ENCODE results near the gene PACS2. TPM values are rescaled to one million over a fixed set of nuclear protein-coding genes. Genes with fewer than 3 reads are reported as not detected.

PACS2 gene
- total RNA-seq, 2 experiments from 2014 or later = 32.9 to 38.5 TPM

DNA sequence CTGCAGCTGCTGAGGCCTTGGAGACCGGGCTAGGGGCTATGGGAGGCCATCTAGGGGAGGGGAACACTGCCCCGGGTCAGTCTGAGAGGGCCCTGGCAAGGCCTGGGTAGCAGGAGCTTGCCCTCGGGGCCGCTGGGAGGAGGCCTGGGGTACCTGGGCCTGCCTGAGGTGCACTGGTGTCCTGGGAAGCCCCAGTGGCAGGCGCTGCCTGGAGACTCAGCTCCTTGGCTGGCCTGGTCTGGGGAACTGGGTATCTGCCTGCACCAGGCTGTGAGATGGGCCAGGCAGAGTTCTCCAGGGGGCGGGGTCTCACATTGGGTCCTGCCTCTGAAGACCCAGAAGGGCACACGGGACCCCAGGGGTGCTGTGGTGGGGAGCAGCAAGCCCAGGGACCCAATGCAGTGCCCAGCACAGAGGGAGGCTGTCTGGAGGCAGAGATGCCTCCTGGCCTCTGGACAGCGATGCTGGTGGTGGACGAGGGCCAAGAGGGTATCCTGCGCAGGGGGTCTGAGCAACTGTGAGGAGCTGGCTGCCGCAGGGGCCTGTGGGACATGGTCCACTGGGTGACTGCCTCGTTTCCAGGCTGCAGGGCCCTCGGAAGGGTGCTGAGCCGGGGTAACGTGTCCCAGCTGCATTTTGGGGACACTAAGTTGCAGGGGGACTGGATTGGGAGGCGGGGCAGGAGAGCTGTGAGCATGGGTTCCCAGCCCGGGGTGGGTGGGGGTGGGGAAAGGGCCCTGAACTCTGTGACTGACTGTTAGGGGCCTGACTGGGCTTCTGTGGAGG, 97.6 kb downstream of the PACS2 start:
- no peak overlapping the region for H3K4me3 Mint-ChIP-seq
- CTCF ChIA-PET = interaction anchor here (1.0 to 2.0 kb wide), 2 partner anchors 42 to 77 kb away, joined by 3 to 8 read pairs; no protein-coding TSS in a partner anchor

DNA sequence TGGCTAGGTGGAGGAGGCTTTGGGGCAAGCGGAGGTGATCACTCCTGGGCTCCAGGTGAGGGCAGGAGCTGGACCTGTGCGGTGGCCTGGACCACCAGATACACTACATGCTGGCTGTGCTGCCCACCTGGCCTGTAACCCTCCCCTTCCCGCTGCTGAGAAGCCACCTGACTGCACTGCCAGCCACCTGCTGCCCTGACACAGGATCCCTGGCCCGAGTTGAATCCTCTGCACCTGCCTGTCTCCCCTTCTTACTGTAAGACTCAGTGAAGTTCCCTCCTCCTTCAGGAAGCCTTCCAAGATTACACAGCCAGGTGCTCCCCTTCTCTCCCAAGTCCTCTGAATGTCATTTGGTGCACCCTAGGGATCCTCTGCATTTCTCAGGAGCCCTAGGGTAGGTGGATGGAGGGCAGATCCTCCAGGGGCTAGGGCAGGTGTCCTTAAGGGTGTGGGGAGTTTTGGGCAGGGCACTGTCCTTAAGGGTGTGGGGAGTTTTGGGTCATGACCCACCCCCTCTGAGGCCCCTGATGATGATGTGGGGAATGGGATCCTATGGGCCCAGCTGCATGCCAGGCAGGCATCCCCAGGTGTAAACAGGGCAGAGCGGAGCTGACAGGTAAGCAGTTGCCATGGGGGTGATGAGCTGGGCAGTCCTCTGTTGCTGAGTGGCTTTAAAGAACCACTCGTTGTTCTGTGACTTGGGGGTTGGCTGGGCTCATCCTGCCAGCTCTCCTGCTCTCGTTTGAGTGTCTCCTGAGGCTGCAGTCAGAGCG, 98.4 kb downstream of the PACS2 start:
- CTCF ChIA-PET = interaction anchor here (1.4 to 2.0 kb wide), 2 partner anchors 9 to 42 kb away, joined by 7 to 8 read pairs; no protein-coding TSS in a partner anchor
- POLR2A ChIA-PET = interaction anchor here (1.1 kb wide), 1 partner anchor 77 kb away, joined by 3 read pairs; no protein-coding TSS in a partner anchor
- H3K9me3 Mint-ChIP-seq (ENCODE audit: insufficient read depth) = no peaks in the 10 kb centered on the region

More for the DNA sequence above, 97.6 kb downstream of the PACS2 start:
- DNase-seq (no peak), ATAC-seq (no peak)
- H3K36me3 Mint-ChIP-seq (ENCODE audit: low read depth) = no peaks in the 10 kb centered on the region
- H3K9me3 Mint-ChIP-seq (ENCODE audit: insufficient read depth) = no peaks in the 10 kb centered on the region
- H3K4me1 Mint-ChIP-seq (ENCODE audit: low read depth) = peaks cover 17% of the 10 kb centered on the region
- H3K27ac Mint-ChIP-seq = no peak overlapping the region
- H3K27me3 Mint-ChIP-seq (ENCODE audit: low read depth) = peaks cover 34% of the 10 kb centered on the region
- POLR2A ChIA-PET = interaction anchor here (1.1 kb wide), 1 partner anchor 77 kb away, joined by 3 read pairs; no protein-coding TSS in a partner anchor

DNA sequence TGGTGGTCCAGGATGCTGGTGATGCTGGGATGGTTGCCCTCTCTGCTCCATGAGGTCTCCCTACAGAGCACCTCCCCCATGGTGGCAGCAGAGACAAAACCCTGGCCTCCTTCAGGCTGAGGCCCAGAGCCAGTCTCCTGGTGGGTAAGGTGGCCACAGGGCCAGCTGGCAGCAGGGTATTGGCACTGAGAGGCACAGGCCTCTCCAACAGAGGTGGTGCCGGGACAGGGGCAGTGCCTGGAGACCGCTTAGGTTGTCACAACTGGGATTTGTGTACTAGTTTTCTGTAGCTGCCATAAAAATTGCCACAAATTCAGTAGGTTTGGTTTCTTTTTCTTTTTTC, 99.0 kb downstream of the PACS2 start:
- Mint-ChIP-seq H3K36me3 (ENCODE audit: low read depth) (no peaks in the 10 kb centered on the region), H3K27ac (no peak overlapping the region), H3K4me1 (ENCODE audit: low read depth) (peaks cover 17% of the 10 kb centered on the region), H3K27me3 (ENCODE audit: low read depth) (peaks cover 34% of the 10 kb centered on the region), H3K4me3 (no peak overlapping the region), H3K9me3 (ENCODE audit: insufficient read depth) (no peaks in the 10 kb centered on the region)
- ATAC-seq (no peak), DNase-seq (no peak)
- CTCF ChIA-PET = interaction anchor here (1.4 to 2.0 kb wide), 2 partner anchors 10 to 43 kb away, joined by 7 to 8 read pairs; no protein-coding TSS in a partner anchor
- POLR2A ChIA-PET = interaction anchor here (1.1 kb wide), 1 partner anchor 76 kb away, joined by 3 read pairs; no protein-coding TSS in a partner anchor

More for the DNA sequence above, 98.4 kb downstream of the PACS2 start:
- Mint-ChIP-seq H3K36me3 (ENCODE audit: low read depth) (no peaks in the 10 kb centered on the region), H3K4me1 (ENCODE audit: low read depth) (peaks cover 17% of the 10 kb centered on the region), H3K4me3 (no peak overlapping the region), H3K27ac (no peak overlapping the region), H3K27me3 (ENCODE audit: low read depth) (peaks cover 34% of the 10 kb centered on the region)
- no peak for DNase-seq
- ATAC-seq = no peak

DNA sequence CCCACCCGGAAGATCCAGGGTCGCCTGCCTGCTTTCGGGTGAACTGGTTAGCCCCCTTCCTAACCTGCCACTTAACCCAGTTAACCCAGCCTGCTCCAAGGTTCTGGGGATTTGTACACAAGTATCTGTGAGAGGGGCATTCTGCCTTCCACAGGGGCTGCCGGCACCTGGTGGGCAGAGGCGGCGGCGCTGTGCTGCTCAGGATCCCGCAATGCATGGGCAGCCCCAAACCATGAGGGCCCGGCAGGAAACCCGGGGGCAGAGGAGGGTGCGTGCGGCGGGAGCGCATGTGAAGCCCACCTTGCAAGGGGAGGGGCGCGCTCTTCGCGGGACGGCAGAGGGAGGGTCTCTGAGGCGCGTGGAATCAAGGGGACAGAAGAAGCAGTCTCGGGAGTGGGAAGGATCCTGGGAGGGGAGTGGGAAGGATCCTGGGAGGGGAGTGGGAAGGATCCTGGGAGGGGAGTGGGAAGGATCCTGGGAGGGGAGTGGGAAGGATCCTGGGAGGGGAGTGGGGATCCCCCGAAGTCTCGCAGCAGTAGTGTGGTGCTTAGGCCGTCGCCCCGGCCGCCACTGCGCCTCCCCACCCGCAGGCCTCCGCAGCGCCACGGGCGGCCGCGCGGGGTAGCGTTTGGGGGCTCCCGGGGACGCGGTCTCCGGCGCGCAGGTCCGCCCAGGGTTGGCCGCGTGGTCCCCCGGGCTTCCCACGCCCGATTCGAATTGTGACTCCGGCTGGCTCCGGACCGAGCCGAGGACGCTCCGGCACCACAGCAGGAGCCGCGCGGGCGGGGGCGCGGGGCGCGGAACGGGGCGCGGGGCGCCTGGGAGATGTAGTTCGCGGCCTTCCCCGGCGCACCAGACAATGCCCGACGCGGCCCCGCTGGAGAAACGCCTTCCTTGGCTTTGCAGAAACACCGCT, 100.2 kb downstream of the PACS2 start:
- H3K4me3 Mint-ChIP-seq = peak overlapping the region; percentile 58
- DNase-seq (peak; percentile 62), ATAC-seq (peak; percentile 81)
- peaks cover 27% of the 10 kb centered on the region for H3K27me3 Mint-ChIP-seq (ENCODE audit: low read depth)
- H3K9me3 Mint-ChIP-seq (ENCODE audit: insufficient read depth) = no peaks in the 10 kb centered on the region
- peak overlapping the region; percentile 25 for H3K27ac Mint-ChIP-seq
- ChIA-PET POLR2A (no interaction called here), CTCF (interaction anchor here (0.9 to 2.0 kb wide), 6 partner anchors 10 to 75 kb away, joined by 4 to 10 read pairs (median 5); no protein-coding TSS in a partner anchor)
- H3K4me1 Mint-ChIP-seq (ENCODE audit: low read depth) = peaks cover 23% of the 10 kb centered on the region
- H3K36me3 Mint-ChIP-seq (ENCODE audit: low read depth) = no peaks in the 10 kb centered on the region

DNA sequence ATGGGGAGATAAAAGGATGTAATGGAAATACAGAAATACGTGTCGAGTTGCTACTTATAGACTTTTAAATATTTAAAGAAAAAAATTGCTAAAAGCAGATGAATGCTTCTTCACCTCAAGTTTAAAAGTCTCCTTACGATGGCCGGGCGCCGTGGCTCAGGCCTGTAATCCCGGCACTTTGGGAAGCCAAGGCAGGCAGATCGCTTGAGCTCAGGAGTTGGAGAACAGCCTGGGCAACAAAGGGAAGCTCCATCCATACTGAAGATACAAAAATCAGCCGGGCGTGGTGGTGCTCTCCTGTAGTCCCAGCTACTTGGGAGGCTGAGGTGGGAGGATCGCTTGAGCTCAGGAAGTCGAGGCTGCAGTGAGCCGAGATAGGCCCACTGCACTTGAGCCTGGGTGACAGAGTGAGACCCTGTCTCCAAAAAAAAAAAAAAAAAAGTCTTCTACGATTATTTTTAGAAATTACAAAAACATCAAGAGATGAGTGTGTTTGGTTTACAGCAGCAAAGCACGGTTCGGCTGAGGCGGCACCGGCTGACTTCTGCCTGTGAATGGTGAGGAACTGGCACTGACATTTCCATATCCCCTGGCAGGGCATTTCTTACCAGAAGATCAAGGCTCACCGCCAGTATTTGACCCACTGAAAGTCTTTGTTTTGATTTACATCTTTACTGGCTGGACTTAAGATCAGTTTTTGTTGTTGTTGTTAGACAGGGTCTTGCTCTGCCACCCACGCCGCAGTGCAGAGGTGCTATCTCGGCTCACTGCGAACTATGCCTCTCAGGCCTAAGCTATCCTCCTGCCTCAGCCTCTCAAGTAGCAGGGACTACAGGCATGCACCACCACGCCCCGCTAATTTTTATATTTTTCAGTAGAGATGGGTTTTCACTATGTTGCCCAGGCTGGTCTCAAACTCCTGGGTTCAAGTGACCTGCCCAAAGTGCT, 101.2 kb downstream of the PACS2 start:
- Mint-ChIP-seq H3K36me3 (ENCODE audit: low read depth) (no peaks in the 10 kb centered on the region), H3K27me3 (ENCODE audit: low read depth) (peaks cover 17% of the 10 kb centered on the region), H3K9me3 (ENCODE audit: insufficient read depth) (no peaks in the 10 kb centered on the region), H3K4me3 (peak overlapping the region; percentile 58), H3K27ac (no peak overlapping the region), H3K4me1 (ENCODE audit: low read depth) (peaks cover 24% of the 10 kb centered on the region)
- POLR2A ChIA-PET = interaction anchor here (1.5 kb wide), 1 partner anchor 17 kb away, joined by 5 read pairs; no protein-coding TSS in a partner anchor
- no peak for DNase-seq
- CTCF ChIA-PET = interaction anchor here (0.9 to 1.5 kb wide), 6 partner anchors 11 to 74 kb away, joined by 3 to 10 read pairs (median 4); no protein-coding TSS in a partner anchor
- no peak for ATAC-seq

DNA sequence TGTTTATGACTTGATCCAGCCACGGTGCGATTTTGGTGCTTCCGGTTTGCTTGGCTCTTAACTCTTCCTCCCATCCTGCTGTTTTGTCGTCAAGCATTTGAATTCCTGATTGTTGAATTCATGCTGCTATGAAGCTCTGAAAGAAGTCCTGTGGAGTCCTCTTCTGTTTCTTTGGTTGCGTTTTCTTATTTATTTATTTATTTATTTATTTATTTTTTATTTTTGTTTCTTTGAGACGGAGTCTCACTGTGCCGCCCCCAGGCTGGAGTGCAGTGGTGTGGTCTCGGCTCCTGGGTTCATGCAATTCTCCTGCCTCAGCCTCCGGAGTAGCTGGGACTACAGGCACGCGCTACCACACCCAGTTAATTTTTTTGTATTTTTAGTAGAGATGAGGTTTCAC, 102.1 kb downstream of the PACS2 start:
- no peak for DNase-seq
- H3K27ac Mint-ChIP-seq = no peak overlapping the region
- ChIA-PET CTCF (interaction anchor here (1.5 kb wide), 1 partner anchor 65 kb away, joined by 3 read pairs; no protein-coding TSS in a partner anchor), POLR2A (interaction anchor here (1.5 kb wide), 1 partner anchor 18 kb away, joined by 5 read pairs; no protein-coding TSS in a partner anchor)
- H3K36me3 Mint-ChIP-seq (ENCODE audit: low read depth) = no peaks in the 10 kb centered on the region
- H3K4me3 Mint-ChIP-seq = no peak overlapping the region
- no peak for ATAC-seq
- H3K4me1 Mint-ChIP-seq (ENCODE audit: low read depth) = peaks cover 31% of the 10 kb centered on the region
- peaks cover 11% of the 10 kb centered on the region for H3K27me3 Mint-ChIP-seq (ENCODE audit: low read depth)
- H3K9me3 Mint-ChIP-seq (ENCODE audit: insufficient read depth) = no peaks in the 10 kb centered on the region

DNA sequence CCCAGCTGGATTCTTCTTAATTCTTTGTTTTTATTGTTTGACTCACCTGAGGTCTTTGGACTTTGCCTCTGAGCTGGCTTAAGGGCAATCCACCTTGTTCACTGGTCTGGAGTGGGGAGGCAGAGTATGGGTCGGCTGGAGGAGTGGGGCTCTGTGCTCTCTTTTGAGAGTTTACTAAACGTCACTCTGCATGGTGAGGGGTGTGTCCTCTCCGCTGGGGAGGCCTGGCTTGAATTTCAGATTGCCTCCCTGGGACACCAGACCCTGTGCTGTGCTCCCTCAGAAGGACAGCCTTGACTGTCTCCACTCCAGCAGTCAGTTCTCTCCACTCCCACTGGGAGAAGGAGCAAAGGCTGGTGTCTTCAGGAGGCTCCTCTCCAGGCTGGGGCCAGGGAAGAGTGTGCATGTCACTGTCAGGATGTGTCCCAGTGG, 103.2 kb downstream of the PACS2 start:
- Mint-ChIP-seq H3K4me3 (no peak overlapping the region), H3K27ac (no peak overlapping the region)

DNA sequence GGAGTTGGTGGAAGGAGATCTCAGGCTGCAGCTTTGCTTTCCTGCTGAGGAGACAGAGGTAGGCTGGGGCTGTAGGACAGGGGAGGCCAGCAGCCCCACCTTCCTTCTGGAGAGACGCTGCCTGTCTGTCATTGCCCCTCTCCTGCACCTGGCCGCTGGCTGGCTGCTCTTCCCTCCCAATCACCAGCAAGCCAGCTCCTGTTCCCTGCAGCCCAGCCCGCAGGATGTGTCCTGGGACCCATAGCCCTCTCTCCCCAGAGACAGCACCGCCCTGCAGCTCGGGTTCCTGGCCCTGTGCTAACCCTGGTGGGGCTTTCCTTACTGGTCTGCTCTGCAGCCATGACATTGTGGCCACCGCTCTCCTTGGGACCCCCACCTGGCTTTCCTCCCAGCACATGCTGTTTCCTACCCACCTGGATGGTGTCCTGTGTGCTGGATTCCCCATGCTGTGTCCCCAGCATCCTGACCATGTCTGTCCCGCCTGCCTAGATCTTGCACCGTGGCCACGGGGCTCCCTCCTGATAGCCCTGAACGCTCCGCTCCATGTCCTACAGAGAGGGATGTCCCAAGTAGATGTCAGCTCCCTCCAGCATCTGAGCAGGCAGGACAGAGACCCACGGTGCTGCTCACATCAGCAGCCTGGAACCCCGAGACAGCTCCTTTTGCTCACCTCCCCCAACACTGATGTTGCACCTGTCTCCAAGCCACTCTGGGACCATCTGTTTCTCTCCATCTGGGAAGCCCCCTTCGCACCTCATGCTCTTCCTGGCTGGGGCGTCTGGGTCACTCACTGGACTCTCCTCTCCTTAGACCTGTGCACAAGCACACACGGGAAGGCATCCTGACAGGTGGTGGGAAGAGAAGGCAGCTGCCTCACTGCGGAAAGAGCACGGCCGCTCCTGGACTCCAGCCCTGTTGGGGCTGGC, 104.0 kb downstream of the PACS2 start:
- ChIA-PET POLR2A (interaction anchor here (0.9 kb wide), 1 partner anchor 19 kb away, joined by 5 read pairs; no protein-coding TSS in a partner anchor), CTCF (interaction anchor here (1.4 to 2.2 kb wide), 2 partner anchors 16 to 48 kb away, joined by 3 to 10 read pairs; no protein-coding TSS in a partner anchor)
- ATAC-seq (no peak), DNase-seq (no peak)
- peak overlapping the region; percentile 63 for H3K4me3 Mint-ChIP-seq
- no peaks in the 10 kb centered on the region for H3K9me3 Mint-ChIP-seq (ENCODE audit: insufficient read depth)
- H3K36me3 Mint-ChIP-seq (ENCODE audit: low read depth) = peaks cover 6% of the 10 kb centered on the region
- peak overlapping the region; percentile 63 for H3K27ac Mint-ChIP-seq
- H3K4me1 Mint-ChIP-seq (ENCODE audit: low read depth) = peaks cover 40% of the 10 kb centered on the region
- H3K27me3 Mint-ChIP-seq (ENCODE audit: low read depth) = no peaks in the 10 kb centered on the region

More for the DNA sequence above, 103.2 kb downstream of the PACS2 start:
- ChIA-PET CTCF (interaction anchor here (1.4 to 2.2 kb wide), 2 partner anchors 15 to 47 kb away, joined by 3 to 10 read pairs; no protein-coding TSS in a partner anchor), POLR2A (interaction anchor here (0.7 to 1.5 kb wide), 2 partner anchors 19 to 25 kb away, joined by 3 to 5 read pairs; no protein-coding TSS in a partner anchor)
- Mint-ChIP-seq H3K9me3 (ENCODE audit: insufficient read depth) (no peaks in the 10 kb centered on the region), H3K27me3 (ENCODE audit: low read depth) (peaks cover 8% of the 10 kb centered on the region), H3K36me3 (ENCODE audit: low read depth) (peaks cover 5% of the 10 kb centered on the region), H3K4me1 (ENCODE audit: low read depth) (peaks cover 39% of the 10 kb centered on the region)
- no peak for DNase-seq
- no peak for ATAC-seq

All from activated CD8-positive, alpha-beta T cell treated with anti-CD3 and anti-CD28 coated beads, Interleukin-2, amount 10 ng/mL, durations not matched to agents 7 days and 5 days (primary cell).